ENCODE data around the gene OR5M3.

The OR5M3 gene

GRCh38 chr11:56473252-56473651 lies at the start of gene OR5M3:
OR5M3 (minus strand) TSS chr11:56473352; CDS start chr11:56470497, 2,855 bp downstream.
- no CpG with 5 or more reads among the region's 6 CpGs for WGBS (ENCODE audit: insufficient coverage, insufficient read length)
- DNase-seq (ENCODE audit: low read depth, low spot score): no peak
- H3K36me3 ChIP-seq (ENCODE audit: control insufficient read depth, insufficient read depth, low read length): no peaks in the 10 kb centered on the region

GRCh38 chr11:56522008-56522407 lies 48.9 kb upstream of the OR5M3 start:
- H3K27me3 ChIP-seq (ENCODE audit: control insufficient read depth, insufficient read depth, low read length): no peaks in the 10 kb centered on the region
- H3K36me3 ChIP-seq (ENCODE audit: control insufficient read depth, insufficient read depth, low read length): no peaks in the 10 kb centered on the region
- no peak overlapping the region for H3K27ac ChIP-seq (ENCODE audit: low read length)
- peak; percentile 18 for DNase-seq (ENCODE audit: low read depth, low spot score)
- WGBS (ENCODE audit: insufficient coverage, insufficient read length): no CpG with 5 or more reads among the region's 5 CpGs
- no peaks in the 10 kb centered on the region for H3K9me3 ChIP-seq (ENCODE audit: control insufficient read depth, insufficient read depth, low read length)
- H3K4me3 ChIP-seq (ENCODE audit: low read length): no peak overlapping the region
- no peaks in the 10 kb centered on the region for H3K4me1 ChIP-seq (ENCODE audit: control insufficient read depth, insufficient read depth, low read length)

More at GRCh38 chr11:56473252-56473651, at the start of gene OR5M3:
- no peak within 1 kb of the TSS for H3K4me3 ChIP-seq (ENCODE audit: low read length)
- no peaks in the 10 kb centered on the region for H3K9me3 ChIP-seq (ENCODE audit: control insufficient read depth, insufficient read depth, low read length)
- no peaks in the 10 kb centered on the region for H3K4me1 ChIP-seq (ENCODE audit: control insufficient read depth, insufficient read depth, low read length)
- no peak within 1 kb of the TSS for H3K27ac ChIP-seq (ENCODE audit: low read length)
- H3K27me3 ChIP-seq (ENCODE audit: control insufficient read depth, insufficient read depth, low read length): no peaks in the 10 kb centered on the region

GRCh38 chr11:56513280-56513679 lies 40.1 kb upstream of the OR5M3 start:
- WGBS (ENCODE audit: insufficient coverage, insufficient read length): no CpG with 5 or more reads among the region's 1 CpG
- H3K4me3 ChIP-seq (ENCODE audit: low read length): no peak overlapping the region
- H3K9me3 ChIP-seq (ENCODE audit: control insufficient read depth, insufficient read depth, low read length): no peaks in the 10 kb centered on the region
- no peaks in the 10 kb centered on the region for H3K36me3 ChIP-seq (ENCODE audit: control insufficient read depth, insufficient read depth, low read length)
- H3K4me1 ChIP-seq (ENCODE audit: control insufficient read depth, insufficient read depth, low read length): no peaks in the 10 kb centered on the region
- no peak for DNase-seq (ENCODE audit: low read depth, low spot score)
- no peaks in the 10 kb centered on the region for H3K27me3 ChIP-seq (ENCODE audit: control insufficient read depth, insufficient read depth, low read length)
- H3K27ac ChIP-seq (ENCODE audit: low read length): no peak overlapping the region

GRCh38 chr11:56509439-56509838 lies 36.3 kb upstream of the OR5M3 start:
- no CpG with 5 or more reads among the region's 1 CpG for WGBS (ENCODE audit: insufficient coverage, insufficient read length)
- Histone ChIP-seq H3K36me3 (ENCODE audit: control insufficient read depth, insufficient read depth, low read length) (no peaks in the 10 kb centered on the region), H3K4me3 (ENCODE audit: low read length) (no peak overlapping the region), H3K4me1 (ENCODE audit: control insufficient read depth, insufficient read depth, low read length) (no peaks in the 10 kb centered on the region), H3K27me3 (ENCODE audit: control insufficient read depth, insufficient read depth, low read length) (no peaks in the 10 kb centered on the region), H3K9me3 (ENCODE audit: control insufficient read depth, insufficient read depth, low read length) (no peaks in the 10 kb centered on the region), H3K27ac (ENCODE audit: low read length) (no peak overlapping the region)
- DNase-seq (ENCODE audit: low read depth, low spot score): no peak

GRCh38 chr11:56497010-56497409 lies 23.9 kb upstream of the OR5M3 start:
- WGBS (ENCODE audit: insufficient coverage, insufficient read length): no CpG with 5 or more reads among the region's 28 CpGs
- Histone ChIP-seq H3K4me1 (ENCODE audit: control insufficient read depth, insufficient read depth, low read length) (no peaks in the 10 kb centered on the region), H3K9me3 (ENCODE audit: control insufficient read depth, insufficient read depth, low read length) (no peaks in the 10 kb centered on the region), H3K27me3 (ENCODE audit: control insufficient read depth, insufficient read depth, low read length) (no peaks in the 10 kb centered on the region), H3K36me3 (ENCODE audit: control insufficient read depth, insufficient read depth, low read length) (no peaks in the 10 kb centered on the region), H3K4me3 (ENCODE audit: low read length) (no peak overlapping the region), H3K27ac (ENCODE audit: low read length) (no peak overlapping the region)
- no peak for DNase-seq (ENCODE audit: low read depth, low spot score)

GRCh38 chr11:56495117-56495516 lies 22.0 kb upstream of the OR5M3 start:
- no CpG with 5 or more reads among the region's 2 CpGs for WGBS (ENCODE audit: insufficient coverage, insufficient read length)
- no peaks in the 10 kb centered on the region for H3K36me3 ChIP-seq (ENCODE audit: control insufficient read depth, insufficient read depth, low read length)
- no peaks in the 10 kb centered on the region for H3K4me1 ChIP-seq (ENCODE audit: control insufficient read depth, insufficient read depth, low read length)
- H3K4me3 ChIP-seq (ENCODE audit: low read length): no peak overlapping the region
- no peaks in the 10 kb centered on the region for H3K9me3 ChIP-seq (ENCODE audit: control insufficient read depth, insufficient read depth, low read length)
- DNase-seq (ENCODE audit: low read depth, low spot score): no peak
- no peak overlapping the region for H3K27ac ChIP-seq (ENCODE audit: low read length)
- no peaks in the 10 kb centered on the region for H3K27me3 ChIP-seq (ENCODE audit: control insufficient read depth, insufficient read depth, low read length)

- H3K27me3 ChIP-seq (ENCODE audit: control insufficient read depth, insufficient read depth, low read length): no peaks in the 10 kb centered on the region
- no peaks in the 10 kb centered on the region for H3K4me1 ChIP-seq (ENCODE audit: control insufficient read depth, insufficient read depth, low read length)
- DNase-seq (ENCODE audit: low read depth, low spot score): no peak
- no peak within 1 kb of the TSS for H3K27ac ChIP-seq (ENCODE audit: low read length)
- WGBS (ENCODE audit: insufficient coverage, insufficient read length): no CpG with 5 or more reads among the region's 7 CpGs
- H3K9me3 ChIP-seq (ENCODE audit: control insufficient read depth, insufficient read depth, low read length): no peaks in the 10 kb centered on the region
- no peak within 1 kb of the TSS for H3K4me3 ChIP-seq (ENCODE audit: low read length)
- H3K36me3 ChIP-seq (ENCODE audit: control insufficient read depth, insufficient read depth, low read length): no peaks in the 10 kb centered on the region
Observed at GRCh38 chr11:56491270-56491669, 18.1 kb upstream of the OR5M3 start, which contains the start of gene OR5M8. OR5M8 (minus strand) TSS chr11:56491370; CDS start chr11:56491370, 0 bp downstream.

GRCh38 chr11:56486801-56487200 lies 13.6 kb upstream of the OR5M3 start:
- DNase-seq (ENCODE audit: low read depth, low spot score): no peak
- no peaks in the 10 kb centered on the region for H3K9me3 ChIP-seq (ENCODE audit: control insufficient read depth, insufficient read depth, low read length)
- WGBS (ENCODE audit: insufficient coverage, insufficient read length): no CpG with 5 or more reads among the region's 3 CpGs
- H3K36me3 ChIP-seq (ENCODE audit: control insufficient read depth, insufficient read depth, low read length): no peaks in the 10 kb centered on the region
- no peak overlapping the region for H3K27ac ChIP-seq (ENCODE audit: low read length)
- H3K4me1 ChIP-seq (ENCODE audit: control insufficient read depth, insufficient read depth, low read length): no peaks in the 10 kb centered on the region
- H3K27me3 ChIP-seq (ENCODE audit: control insufficient read depth, insufficient read depth, low read length): no peaks in the 10 kb centered on the region
- H3K4me3 ChIP-seq (ENCODE audit: low read length): no peak overlapping the region

- Histone ChIP-seq H3K36me3 (ENCODE audit: control insufficient read depth, insufficient read depth, low read length) (no peaks in the 10 kb centered on the region), H3K27ac (ENCODE audit: low read length) (no peak overlapping the region), H3K4me3 (ENCODE audit: low read length) (no peak overlapping the region), H3K9me3 (ENCODE audit: control insufficient read depth, insufficient read depth, low read length) (no peaks in the 10 kb centered on the region), H3K27me3 (ENCODE audit: control insufficient read depth, insufficient read depth, low read length) (no peaks in the 10 kb centered on the region), H3K4me1 (ENCODE audit: control insufficient read depth, insufficient read depth, low read length) (no peaks in the 10 kb centered on the region)
- no peak for DNase-seq (ENCODE audit: low read depth, low spot score)
- WGBS (ENCODE audit: insufficient coverage, insufficient read length): no CpG with 5 or more reads among the region's 1 CpG
Observed at GRCh38 chr11:56474729-56475235, 1.6 kb upstream of the OR5M3 start.

- no peak overlapping the region for H3K27ac ChIP-seq (ENCODE audit: low read length)
- H3K36me3 ChIP-seq (ENCODE audit: control insufficient read depth, insufficient read depth, low read length): no peaks in the 10 kb centered on the region
- no CpG with 5 or more reads among the region's 1 CpG for WGBS (ENCODE audit: insufficient coverage, insufficient read length)
- H3K4me3 ChIP-seq (ENCODE audit: low read length): no peak overlapping the region
- no peaks in the 10 kb centered on the region; the same call in 1 of the 2 replicates for H3K4me1 ChIP-seq (ENCODE audit: control insufficient read depth, insufficient read depth, low read length)
- no peak for DNase-seq (ENCODE audit: low read depth, low spot score)
- H3K9me3 ChIP-seq (ENCODE audit: control insufficient read depth, insufficient read depth, low read length): no peaks in the 10 kb centered on the region
- H3K27me3 ChIP-seq (ENCODE audit: control insufficient read depth, insufficient read depth, low read length): no peaks in the 10 kb centered on the region
Observed at GRCh38 chr11:56457076-56457475, 16.1 kb downstream of the OR5M3 start.

- H3K27ac ChIP-seq (ENCODE audit: low read length): no peak overlapping the region
- H3K4me1 ChIP-seq (ENCODE audit: control insufficient read depth, insufficient read depth, low read length): no peaks in the 10 kb centered on the region; the same call in 1 of the 2 replicates
- DNase-seq (ENCODE audit: low read depth, low spot score): no peak
- no peaks in the 10 kb centered on the region for H3K9me3 ChIP-seq (ENCODE audit: control insufficient read depth, insufficient read depth, low read length)
- no peaks in the 10 kb centered on the region for H3K27me3 ChIP-seq (ENCODE audit: control insufficient read depth, insufficient read depth, low read length)
- no peaks in the 10 kb centered on the region for H3K36me3 ChIP-seq (ENCODE audit: control insufficient read depth, insufficient read depth, low read length)
- H3K4me3 ChIP-seq (ENCODE audit: low read length): no peak overlapping the region
- no CpG with 5 or more reads among the region's 4 CpGs for WGBS (ENCODE audit: insufficient coverage, insufficient read length)
Observed at GRCh38 chr11:56453521-56453920, 19.6 kb downstream of the OR5M3 start.

All from iPS DF 6.9 (cell line).